ENCODE results near the gene PPARG. TPM values are rescaled to one million over a fixed set of nuclear protein-coding genes. Genes with fewer than 3 reads are reported as not detected.
A peak's percentile ranks its signal among the peaks of the same experiment; 100 is the strongest.

Gene PPARG
- total and polyA plus RNA-seq, 2 of the 8 experiments (the other 6 are each of a cell fraction or from before 2014, with no cell fraction given), result 0.06 TPM; not detected in 1

GRCh38 chr3:12449889-12450682 lies 161.2 kb downstream of the PPARG start:
- no peak overlapping the region for H2BK5ac ChIP-seq (ENCODE audit: low read depth, low read length)
- H3K36me3 ChIP-seq (ENCODE audit: control insufficient read depth in 2 of 4, insufficient read depth in 4 of 4, low read length in 3 of 4), result no peaks in the 10 kb centered on the region
- CTCF ChIA-PET (ENCODE audit: partially characterized antibody), result interaction anchor here (0.7 to 1.7 kb wide), 7 partner anchors 7 to 274 kb away, joined by 3 to 8 read pairs (median 3); no protein-coding TSS in a partner anchor

More at GRCh38 chr3:12449889-12450682, 161.2 kb downstream of the PPARG start:
- no peak overlapping the region for H3K4me3 ChIP-seq (ENCODE audit: extremely low read depth in 1 of 4, insufficient read depth in 2 of 4, low read depth in 3 of 4, low read length in 4 of 4)
- no peak overlapping the region for H3K27ac ChIP-seq (ENCODE audit: low read depth, low read length)
- no peak overlapping the region for H4K5ac ChIP-seq (ENCODE audit: insufficient read length, low read depth, low read length)
- H3K9me3 ChIP-seq (ENCODE audit: insufficient read depth in 2 of 2, low read depth in 1 of 2, low read length in 1 of 2), result no peaks in the 10 kb centered on the region
- no peaks in the 10 kb centered on the region for H4K20me1 ChIP-seq (replicated peaks in 1 of 2; ENCODE audit: control insufficient read depth in 1 of 2, insufficient read depth in 2 of 2, low read length in 2 of 2)
- H3K4me2 ChIP-seq (ENCODE audit: insufficient read depth in 1 of 2, low read depth in 2 of 2, low read length in 2 of 2), result no peak overlapping the region
- no peak overlapping the region for H2AFZ ChIP-seq (ENCODE audit: low read length)
- no peak overlapping the region for H4K8ac ChIP-seq (ENCODE audit: extremely low read depth, insufficient read depth, low read length)
- FAIRE-seq, result no peak
- POLR2A ChIA-PET (ENCODE audit: partially characterized antibody), result no interaction called here
- H4K91ac ChIP-seq (replicated peaks; ENCODE audit: insufficient read length, low read length), result no peak overlapping the region
- H3K4me1 ChIP-seq (replicated peaks in 1 of 4; ENCODE audit: control insufficient read depth in 3 of 4, insufficient read depth in 4 of 4, low read length in 3 of 4), result peaks cover 0 to 4% (median under 1%) of the 10 kb centered on the region in 4 experiments; a peak in 4 of 7 replicates
- no peak overlapping the region for H3K9ac ChIP-seq (replicated peaks in 1 of 4; ENCODE audit: extremely low read depth in 1 of 4, low read depth in 3 of 4, low read length in 3 of 4)
- H2BK20ac ChIP-seq (ENCODE audit: low read length), result no peak overlapping the region
- DNase-seq (ENCODE audit: low read depth in 1 of 2, low spot score in 2 of 2), result no peak
- H3K56ac ChIP-seq (replicated peaks; ENCODE audit: insufficient read length, low read depth, low read length), result no peak overlapping the region
- no peak overlapping the region for H2BK120ac ChIP-seq (replicated peaks; ENCODE audit: low read depth, low read length)
- no peaks in the 10 kb centered on the region for H3K27me3 ChIP-seq (replicated peaks in 1 of 4; ENCODE audit: control insufficient read depth in 3 of 4, extremely low read depth in 1 of 4, insufficient read depth in 3 of 4, low read length in 3 of 4)
- H3K18ac ChIP-seq (ENCODE audit: extremely low read depth, low read length), result no peak overlapping the region
- no peak overlapping the region for H2BK12ac ChIP-seq (ENCODE audit: low read depth, low read length)
- no peak overlapping the region for H2AK5ac ChIP-seq (ENCODE audit: low read depth, low read length)
- H3K4ac ChIP-seq (replicated peaks; ENCODE audit: insufficient read length, low read depth, low read length), result no peak overlapping the region
- no peaks in the 10 kb centered on the region for H3K23me2 ChIP-seq (ENCODE audit: low read depth, low read length)
- TF ChIP-seq ATF3 (IDR thresholded peaks at IDR 0.05; ENCODE audit: insufficient read depth, low read depth, low read length) (0 out of 2 replicates have a peak, but pooled peaks have one; percentile 20), KDM1A (IDR thresholded peaks at IDR 0.05; ENCODE audit: borderline replicate concordance, low read length) (no peak), TCF12 (IDR thresholded peaks at IDR 0.05; ENCODE audit: low read depth, low read length) (no peak), USF2 (IDR thresholded peaks at IDR 0.05; ENCODE audit: low read length) (peak; percentile 52; the same call in 1 of the 2 replicates)
- no peaks in the 10 kb centered on the region for H3K79me2 ChIP-seq (ENCODE audit: control insufficient read depth in 1 of 2, insufficient read depth in 2 of 2, low read length in 2 of 2)
- no peak overlapping the region for H3K14ac ChIP-seq (ENCODE audit: insufficient read length)
- no peak overlapping the region for H2BK15ac ChIP-seq (ENCODE audit: low read length)
- H3K23ac ChIP-seq (ENCODE audit: insufficient read length), result no peak overlapping the region
- 88% methylated on average over 8 of the region's 8 CpGs; no CpG with 5 or more reads in 1 of the 2 experiments for WGBS, 2 experiments (ENCODE audit: extremely low coverage in 1 of 2, insufficient coverage in 1 of 2, insufficient read length in 1 of 2, insufficient replicate concordance in 2 of 2, low coverage in 1 of 2, low lambda C conversion rate in 2 of 2, missing lambda C conversion rate in 1 of 2)
- no peaks in the 10 kb centered on the region for H3K79me1 ChIP-seq (ENCODE audit: low read depth, low read length)
